ENCODE data around the gene LRRC47.

Gene LRRC47

DNA sequence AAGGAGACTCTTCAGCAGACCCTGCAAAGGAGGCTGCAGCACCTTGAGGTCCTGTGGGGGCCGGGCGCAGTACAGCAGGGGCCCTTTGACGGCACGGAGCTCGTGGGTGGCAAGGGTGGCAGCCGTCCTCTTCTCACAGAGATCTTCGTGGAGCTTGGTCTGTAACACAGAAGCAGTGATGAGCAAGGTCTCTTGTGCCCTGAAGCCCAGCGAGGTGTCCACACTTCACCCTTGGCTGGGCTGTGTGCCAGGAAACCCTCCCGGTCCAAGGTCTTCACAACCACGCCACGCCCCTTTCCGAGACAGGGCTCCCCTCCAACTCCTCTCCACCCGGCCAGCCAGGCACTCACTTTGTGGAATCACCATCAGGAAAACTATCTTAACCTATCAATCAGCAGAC is 11.3 kb downstream of the LRRC47 start:
- peaks cover 65% of the 10 kb centered on the region for H3K36me3 ChIP-seq (ENCODE audit: control insufficient read depth, low read length)
- H3K27me3 ChIP-seq (ENCODE audit: control insufficient read depth, low read length): no peaks in the 10 kb centered on the region
- no peak for TF ChIP-seq CTCF (IDR thresholded peaks at IDR 0.05; ENCODE audit: low read depth, low read length, poor library complexity, severe bottlenecking)
- TF ChIP-seq EZH2phosphoT487 (IDR thresholded peaks at IDR 0.05; ENCODE audit: borderline replicate concordance, low read length): no peak
- H3F3A ChIP-seq (ENCODE audit: control insufficient read depth, insufficient read depth): no peaks in the 10 kb centered on the region; the same call in 1 of the 2 replicates
- H3K4me2 ChIP-seq (ENCODE audit: low read length): no peak overlapping the region
- no peaks in the 10 kb centered on the region for H4K20me1 ChIP-seq (ENCODE audit: control insufficient read depth, insufficient read depth, low read depth, low read length)
- H3K4me1 ChIP-seq (ENCODE audit: control insufficient read depth, low read length): no peaks in the 10 kb centered on the region
- no peaks in the 10 kb centered on the region for H3K9me2 ChIP-seq (replicated peaks; ENCODE audit: control insufficient read depth, low read length)
- no peak overlapping the region for H3K4me3 ChIP-seq (ENCODE audit: low read length)
- no peak overlapping the region for H3K27ac ChIP-seq (ENCODE audit: low read depth, low read length)
- H3K9me3 ChIP-seq (ENCODE audit: control insufficient read depth, insufficient read depth, low read length): no peaks in the 10 kb centered on the region
- H3K79me2 ChIP-seq (ENCODE audit: control insufficient read depth, low read length): peaks cover 28% of the 10 kb centered on the region

DNA sequence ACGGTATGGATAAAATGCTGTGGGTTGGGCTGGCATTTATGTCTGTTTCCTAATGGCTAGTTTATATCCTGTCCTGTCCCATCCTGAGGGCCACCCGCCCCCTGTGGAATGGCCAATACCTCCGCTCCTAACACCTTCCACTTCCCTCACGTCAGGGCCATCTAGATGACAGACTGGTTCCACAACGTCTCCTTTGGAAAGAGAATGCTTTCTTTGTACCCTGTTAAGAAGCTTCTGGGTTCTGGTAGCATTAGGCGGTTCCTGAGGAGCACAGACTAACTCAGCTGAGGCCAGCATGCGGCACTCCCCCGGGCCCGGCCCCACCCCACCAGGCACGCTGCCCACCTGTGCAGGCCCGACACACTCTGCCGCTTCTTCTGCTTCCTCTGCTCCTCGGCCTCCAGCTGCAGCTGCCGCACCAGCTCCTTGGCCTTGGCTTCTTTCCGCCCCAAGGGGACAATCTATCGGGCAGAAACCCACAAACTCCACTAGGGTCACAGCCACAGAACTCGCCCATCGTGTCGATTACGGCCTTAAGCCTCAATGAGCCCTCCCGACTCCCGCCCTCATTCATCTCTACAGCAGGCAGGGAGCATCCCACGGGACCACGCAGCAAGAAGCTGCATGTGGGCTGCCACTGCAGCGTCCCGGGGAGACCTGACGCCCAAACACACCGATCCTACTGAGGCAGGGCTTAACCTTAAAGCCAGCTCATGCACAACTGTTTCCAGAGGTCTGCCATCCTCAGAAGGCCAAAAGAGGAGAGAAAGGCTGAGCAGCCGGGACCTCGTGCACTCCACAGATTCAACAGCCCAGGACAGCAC is 12.4 kb downstream of the LRRC47 start:
- Histone ChIP-seq H3K36me3 (ENCODE audit: control insufficient read depth, low read length) (peaks cover 77% of the 10 kb centered on the region), H3K4me3 (ENCODE audit: low read length) (no peak overlapping the region), H3F3A (ENCODE audit: control insufficient read depth, insufficient read depth) (no peaks in the 10 kb centered on the region; the same call in 1 of the 2 replicates), H4K20me1 (ENCODE audit: control insufficient read depth, insufficient read depth, low read depth, low read length) (no peaks in the 10 kb centered on the region), H3K79me2 (ENCODE audit: control insufficient read depth, low read length) (peaks cover 16% of the 10 kb centered on the region), H3K4me1 (ENCODE audit: control insufficient read depth, low read length) (no peaks in the 10 kb centered on the region), H3K9me2 (replicated peaks; ENCODE audit: control insufficient read depth, low read length) (no peaks in the 10 kb centered on the region), H3K27ac (ENCODE audit: low read depth, low read length) (no peak overlapping the region), H3K27me3 (ENCODE audit: control insufficient read depth, low read length) (no peaks in the 10 kb centered on the region), H3K4me2 (ENCODE audit: low read length) (no peak overlapping the region), H3K9me3 (ENCODE audit: control insufficient read depth, insufficient read depth, low read length) (no peaks in the 10 kb centered on the region)
- TF ChIP-seq CTCF (IDR thresholded peaks at IDR 0.05; ENCODE audit: low read depth, low read length, poor library complexity, severe bottlenecking) (no peak), EZH2phosphoT487 (IDR thresholded peaks at IDR 0.05; ENCODE audit: borderline replicate concordance, low read length) (no peak)

DNA sequence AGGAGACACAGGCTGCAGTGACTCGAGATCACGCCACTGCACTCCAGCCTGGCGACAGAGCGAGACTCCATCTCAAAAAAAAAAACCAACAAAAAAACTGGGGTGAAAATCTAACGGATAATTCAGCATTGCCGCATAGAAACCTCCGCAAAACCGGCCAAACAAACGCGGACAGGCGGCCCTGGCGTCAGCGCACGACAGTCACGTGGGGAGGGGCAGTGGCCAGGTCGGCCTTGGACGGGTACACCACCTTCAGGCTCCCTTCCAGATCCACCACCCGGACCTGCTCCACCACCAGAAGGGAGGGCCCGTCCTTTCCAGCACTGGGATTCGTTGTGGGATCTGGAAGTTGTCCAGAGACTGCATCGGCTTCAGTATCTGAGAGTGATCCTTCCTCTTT is 15.4 kb downstream of the LRRC47 start:
- H3K27ac ChIP-seq (ENCODE audit: low read depth, low read length): no peak overlapping the region
- peaks cover 65% of the 10 kb centered on the region for H3K36me3 ChIP-seq (ENCODE audit: control insufficient read depth, low read length)
- no peaks in the 10 kb centered on the region for H3K79me2 ChIP-seq (ENCODE audit: control insufficient read depth, low read length)
- no peaks in the 10 kb centered on the region for H3K9me3 ChIP-seq (ENCODE audit: control insufficient read depth, insufficient read depth, low read length)
- no peak overlapping the region for H3K4me2 ChIP-seq (ENCODE audit: low read length)
- H3F3A ChIP-seq (ENCODE audit: control insufficient read depth, insufficient read depth): no peaks in the 10 kb centered on the region; the same call in 1 of the 2 replicates
- no peak for TF ChIP-seq CTCF (IDR thresholded peaks at IDR 0.05; ENCODE audit: low read depth, low read length, poor library complexity, severe bottlenecking)
- no peak for TF ChIP-seq EZH2phosphoT487 (IDR thresholded peaks at IDR 0.05; ENCODE audit: borderline replicate concordance, low read length)
- H3K27me3 ChIP-seq (ENCODE audit: control insufficient read depth, low read length): no peaks in the 10 kb centered on the region
- H3K4me3 ChIP-seq (ENCODE audit: low read length): no peak overlapping the region
- H3K4me1 ChIP-seq (ENCODE audit: control insufficient read depth, low read length): peaks cover 4% of the 10 kb centered on the region
- H3K9me2 ChIP-seq (replicated peaks; ENCODE audit: control insufficient read depth, low read length): no peaks in the 10 kb centered on the region
- no peaks in the 10 kb centered on the region for H4K20me1 ChIP-seq (ENCODE audit: control insufficient read depth, insufficient read depth, low read depth, low read length)

Data from DOHH2 (cell line).